Activated T-cell treated with anti-CD3 and anti-CD28 coated beads for 48 hours (primary cell): ENCODE data around the gene TAX1BP1.

Experiments used
- DNase-seq: peaks from one replicate; pipeline ENCODE4 v3.0.0-alpha.2; 2020; ENCODE audit warnings: low read depth

Gene TAX1BP1

DNA sequence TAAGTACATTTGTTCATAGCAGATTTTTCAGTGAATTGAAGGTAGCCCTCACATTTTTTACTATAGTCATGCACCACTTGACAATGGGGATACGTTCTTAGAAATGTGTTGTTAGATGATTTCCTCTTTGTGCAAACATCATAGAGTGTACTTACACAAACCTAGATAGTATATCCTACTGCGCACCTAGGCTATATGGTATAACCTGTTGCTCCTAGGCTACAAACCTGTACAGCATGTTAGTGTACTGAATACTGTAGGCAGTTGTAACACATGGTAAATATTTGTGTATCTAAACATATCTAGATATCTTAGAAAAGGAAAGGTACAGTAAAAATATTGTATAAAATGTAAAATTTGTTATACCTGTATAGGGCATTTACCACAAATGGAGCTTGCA, 41.2 kb downstream of the TAX1BP1 start:
- DNase-seq = no peak

DNA sequence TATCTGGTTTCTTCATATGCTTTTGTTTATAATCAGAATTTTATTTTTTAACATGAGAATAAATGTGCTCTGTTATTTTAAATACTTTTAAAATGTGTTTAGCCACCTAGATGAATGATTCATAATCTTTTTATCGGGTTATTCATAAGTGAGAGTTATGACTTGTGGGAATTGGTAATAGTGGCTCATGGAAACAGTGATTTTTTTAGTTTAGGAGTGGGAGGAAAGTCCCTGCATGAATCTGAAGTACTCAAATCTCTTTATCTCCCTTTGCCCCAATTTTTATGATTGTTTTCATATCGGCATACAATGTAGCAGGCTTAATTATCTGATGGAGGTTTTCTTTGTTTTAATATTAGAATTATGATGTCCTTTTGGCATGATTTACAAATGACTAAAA, 42.9 kb downstream of the TAX1BP1 start:
- no peak for DNase-seq

DNA sequence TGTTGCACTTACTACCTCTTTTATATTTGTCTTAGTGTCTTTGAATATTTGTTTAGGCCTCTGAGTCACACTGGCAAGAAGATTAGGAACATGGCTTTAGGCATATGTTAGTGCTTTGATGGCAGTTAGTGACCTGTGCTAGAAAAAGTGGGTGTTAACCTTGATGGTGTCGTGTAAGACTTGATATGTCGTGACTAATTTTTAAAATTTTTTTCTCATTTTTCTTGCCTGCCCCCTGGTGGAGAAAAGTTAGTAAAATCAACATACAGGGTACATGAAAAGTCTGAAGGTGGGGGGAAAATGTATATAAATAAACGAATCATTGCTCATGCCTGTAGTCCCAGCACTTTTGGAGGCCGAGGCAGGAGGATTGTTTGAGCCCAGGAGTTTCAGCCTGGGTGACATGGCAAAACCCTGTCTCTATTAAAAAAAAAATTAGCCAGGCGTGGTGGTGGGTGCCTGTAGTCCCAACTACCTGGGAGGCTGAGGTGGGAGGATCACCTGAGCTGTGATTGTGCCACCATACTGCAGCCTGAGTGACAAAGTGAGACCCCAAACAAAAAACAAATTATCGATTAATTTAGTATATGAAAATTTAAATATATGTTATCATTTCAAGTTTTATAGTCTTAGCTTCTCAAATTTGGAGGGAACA, 44.6 kb downstream of the TAX1BP1 start:
- DNase-seq = no peak

DNA sequence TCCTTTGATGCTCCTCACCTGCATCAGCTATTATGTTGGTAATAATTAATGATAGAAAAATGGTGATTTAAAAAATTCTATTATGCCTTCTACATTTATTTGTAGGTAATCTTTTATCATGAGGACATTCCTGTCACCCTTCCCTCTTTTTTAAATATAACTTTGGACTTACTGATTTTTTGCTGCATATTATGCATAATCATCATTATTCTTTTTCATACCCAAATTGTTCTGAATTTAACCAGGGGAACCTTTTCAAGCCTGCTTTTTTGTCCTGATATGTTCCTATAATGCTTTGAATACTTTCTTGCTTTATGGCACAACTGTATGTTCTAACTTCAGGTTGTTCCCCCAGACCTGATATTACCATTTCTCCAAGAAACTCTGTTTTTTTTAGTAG, 48.5 kb downstream of the TAX1BP1 start:
- no peak for DNase-seq

DNA sequence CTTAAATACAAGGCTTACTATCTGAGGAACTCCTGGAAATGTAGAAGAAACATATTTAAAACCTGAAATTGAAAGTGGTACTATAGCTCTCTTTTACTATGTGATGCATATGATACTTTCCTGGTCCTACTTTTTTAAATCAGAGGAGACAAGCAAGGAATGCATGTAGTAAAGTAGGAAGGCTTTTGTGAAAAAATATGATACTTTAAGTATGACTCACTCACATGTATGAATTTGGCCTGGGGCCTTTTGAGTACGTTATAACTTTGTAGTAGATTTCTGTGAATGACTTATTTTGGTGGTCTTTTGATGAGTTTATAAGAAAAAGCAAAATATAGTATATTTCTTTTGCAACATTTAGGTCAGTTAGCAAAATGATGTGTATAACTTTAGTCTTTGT, 53.8 kb downstream of the TAX1BP1 start:
- no peak for DNase-seq

DNA sequence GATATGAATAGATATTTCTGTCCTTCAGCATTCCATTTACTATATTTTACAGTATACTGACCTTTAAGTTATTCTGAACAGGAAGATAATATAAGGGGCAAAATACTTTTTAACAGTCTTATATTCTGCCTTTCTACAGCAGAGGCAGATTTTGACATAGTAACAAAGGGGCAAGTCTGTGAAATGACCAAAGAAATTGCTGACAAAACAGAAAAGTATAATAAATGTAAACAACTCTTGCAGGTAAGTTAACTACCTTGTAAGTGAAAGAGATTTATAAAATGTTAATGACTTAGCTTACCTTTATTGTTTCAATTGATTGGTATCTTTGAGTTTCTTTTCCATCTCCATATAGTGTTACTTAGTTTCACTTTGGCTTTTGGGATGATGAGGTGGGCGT, 56.0 kb downstream of the TAX1BP1 start:
- no peak for DNase-seq

DNA sequence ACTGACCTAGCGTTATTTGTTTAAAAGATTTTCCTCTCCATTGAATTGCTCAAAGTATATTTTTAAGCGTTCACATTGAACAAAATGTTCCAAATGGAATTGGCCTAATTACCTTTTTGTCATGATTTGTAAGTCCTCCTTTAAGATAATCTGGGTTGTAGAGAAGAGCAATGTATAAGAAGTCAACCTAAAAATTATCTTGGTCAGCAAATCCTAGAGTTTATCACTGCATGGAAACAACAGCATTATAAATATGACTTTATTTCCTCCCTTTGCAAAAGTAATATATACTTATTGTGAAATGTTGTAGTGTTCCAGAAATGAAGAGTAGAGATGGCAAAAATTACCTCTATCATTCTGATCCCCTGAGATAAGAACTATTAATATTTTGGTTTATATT, 59.2 kb downstream of the TAX1BP1 start:
- no peak for DNase-seq

DNA sequence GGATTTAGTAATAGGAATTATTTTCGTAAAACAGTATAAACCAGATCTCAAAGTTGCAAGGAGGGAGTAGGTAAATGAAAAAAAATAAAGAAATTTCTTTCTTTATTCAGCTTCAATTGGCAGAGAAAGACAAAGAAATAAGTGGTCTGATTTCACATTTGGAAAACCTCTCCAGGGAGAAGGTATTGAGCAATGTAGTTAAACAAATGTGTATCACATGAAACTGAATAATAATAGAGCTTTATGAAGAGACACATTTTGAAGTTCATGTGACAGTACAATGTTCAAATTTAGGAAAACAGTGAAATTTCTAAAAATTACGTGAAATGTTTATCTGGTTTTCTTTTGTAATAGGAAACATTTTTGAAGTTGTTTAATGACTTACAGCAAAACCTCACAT, 63.0 kb downstream of the TAX1BP1 start:
- DNase-seq = no peak

DNA sequence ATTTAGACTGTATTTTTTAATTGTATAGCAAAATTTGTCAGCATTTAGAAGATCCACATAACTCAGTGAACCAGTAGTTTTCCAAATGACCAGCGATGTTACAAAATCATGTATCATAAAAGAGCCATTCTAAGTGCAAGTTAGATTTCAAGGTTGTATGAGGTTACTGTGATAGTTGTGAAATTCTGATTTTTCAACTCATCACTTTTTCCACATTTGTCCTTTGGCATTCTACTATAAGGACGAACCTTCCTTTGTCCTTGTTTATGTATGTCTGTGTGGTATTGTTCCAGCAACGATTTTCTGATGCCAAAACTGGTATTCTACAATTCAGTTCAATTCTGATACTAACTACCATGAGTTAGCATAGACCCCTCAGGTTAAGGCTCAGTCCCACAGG, 64.2 kb downstream of the TAX1BP1 start:
- no peak for DNase-seq

DNA sequence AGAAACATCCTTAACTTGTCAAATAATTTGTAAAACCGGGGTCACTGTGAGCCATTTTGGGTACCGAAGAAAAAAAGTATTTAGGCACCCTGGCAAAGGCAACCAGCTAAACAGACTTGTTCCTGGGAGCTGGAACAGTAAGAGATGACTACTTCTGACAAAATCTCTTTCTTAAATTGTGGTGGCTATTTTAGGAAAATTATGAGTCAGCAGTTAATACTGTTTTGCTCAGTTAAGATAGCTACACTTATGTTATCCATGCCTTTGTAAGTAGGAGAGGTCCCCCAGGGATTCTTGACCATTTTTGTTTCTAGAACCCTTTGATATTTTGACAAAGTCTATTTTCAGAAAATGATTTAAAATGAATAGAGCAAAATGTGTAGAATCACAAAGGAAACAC, 68.7 kb downstream of the TAX1BP1 start:
- DNase-seq = no peak

DNA sequence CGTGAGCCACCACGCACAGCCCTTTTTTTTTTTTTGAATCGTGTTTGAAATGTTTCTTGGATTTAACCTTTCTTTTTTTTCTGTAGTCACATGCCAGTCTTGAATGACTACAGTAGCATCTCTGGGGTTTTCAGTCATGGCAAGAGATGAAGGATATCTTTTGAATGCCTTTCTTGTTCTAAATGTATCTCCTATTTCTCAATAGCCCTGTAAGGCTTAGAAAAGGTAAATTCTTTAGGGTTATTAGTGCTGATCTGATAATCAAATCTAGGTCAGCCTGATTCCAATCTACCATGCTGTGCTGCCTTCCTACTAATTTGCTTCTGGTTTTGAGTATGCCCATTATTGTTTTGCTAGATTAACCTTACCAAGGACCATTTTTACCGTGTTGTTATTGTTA, 70.2 kb downstream of the TAX1BP1 start:
- no peak for DNase-seq

DNA sequence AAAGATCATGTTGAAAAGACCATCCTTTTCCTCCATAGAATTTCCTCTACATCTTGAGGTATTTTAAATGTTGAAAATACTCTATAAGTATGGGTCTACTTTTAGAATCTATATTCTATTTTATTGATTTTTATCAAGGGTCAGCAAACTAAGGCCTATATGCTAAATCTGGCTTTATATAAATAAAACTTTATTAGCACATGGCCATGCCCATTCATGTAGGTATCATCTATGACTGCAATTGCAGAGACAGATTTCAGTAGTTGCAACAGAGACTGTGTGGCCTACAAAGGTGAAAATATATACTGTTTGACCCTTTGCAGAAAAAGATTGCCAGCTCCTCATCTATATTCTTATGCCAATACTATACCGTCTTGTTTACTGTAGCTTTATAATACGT, 72.7 kb downstream of the TAX1BP1 start:
- no peak for DNase-seq

DNA sequence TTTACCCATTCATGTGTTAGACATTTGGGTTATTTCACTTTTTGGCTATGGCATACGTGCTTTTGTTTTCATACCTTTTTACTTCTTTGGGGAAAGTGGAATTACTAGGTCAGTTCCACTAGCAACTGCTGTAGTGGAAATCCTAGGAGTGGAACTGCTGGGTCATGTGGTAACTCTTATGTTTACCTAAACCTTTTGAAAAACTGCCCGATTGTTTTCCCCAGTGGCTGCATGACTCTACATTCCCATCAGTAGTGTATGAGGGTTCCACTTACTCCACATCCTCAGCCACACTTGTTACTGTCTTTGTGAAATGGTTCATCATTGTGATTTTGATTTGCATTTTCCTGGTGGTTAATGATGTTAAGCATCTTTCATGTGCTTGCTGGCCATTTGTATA, 82.3 kb downstream of the TAX1BP1 start:
- no peak for DNase-seq

DNA sequence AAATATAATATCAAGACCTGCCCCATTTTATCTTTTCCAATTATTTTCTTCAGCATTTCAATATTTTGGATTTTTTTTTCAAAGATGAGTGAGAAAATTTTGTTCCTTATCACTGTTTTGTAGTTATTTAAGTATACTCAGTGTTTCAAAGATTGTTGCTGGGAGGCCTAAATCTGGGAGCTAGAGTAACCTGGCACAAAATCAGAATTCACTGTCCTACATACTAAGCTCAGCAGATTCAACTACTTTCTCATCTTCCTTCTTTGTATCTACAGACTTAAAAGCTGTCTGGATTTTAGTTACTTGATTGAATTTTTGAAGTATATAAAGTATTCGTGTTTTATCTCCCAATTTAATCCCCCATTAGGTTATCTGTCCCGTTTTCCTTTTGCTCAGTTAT, 85.9 kb downstream of the TAX1BP1 start:
- DNase-seq = no peak

DNA sequence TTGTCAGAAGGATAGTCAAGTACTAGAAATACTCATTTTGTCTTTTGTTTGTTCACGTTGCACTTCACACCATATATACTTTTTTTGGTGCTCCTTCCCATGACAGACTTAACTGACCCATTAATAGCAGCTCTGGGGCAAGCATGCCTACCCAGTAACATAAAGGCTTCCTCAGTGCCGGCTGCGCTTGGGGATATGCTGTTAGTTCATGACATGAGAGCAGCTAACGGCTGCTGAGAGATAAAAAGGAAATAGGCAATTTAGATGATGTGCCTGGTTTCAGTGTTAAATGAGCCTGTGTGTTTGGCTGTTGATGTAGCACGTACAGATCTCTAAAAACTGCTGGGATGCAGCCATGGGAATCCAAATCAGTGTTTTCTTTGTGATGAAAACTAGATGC, 86.4 kb downstream of the TAX1BP1 start:
- no peak for DNase-seq

DNA sequence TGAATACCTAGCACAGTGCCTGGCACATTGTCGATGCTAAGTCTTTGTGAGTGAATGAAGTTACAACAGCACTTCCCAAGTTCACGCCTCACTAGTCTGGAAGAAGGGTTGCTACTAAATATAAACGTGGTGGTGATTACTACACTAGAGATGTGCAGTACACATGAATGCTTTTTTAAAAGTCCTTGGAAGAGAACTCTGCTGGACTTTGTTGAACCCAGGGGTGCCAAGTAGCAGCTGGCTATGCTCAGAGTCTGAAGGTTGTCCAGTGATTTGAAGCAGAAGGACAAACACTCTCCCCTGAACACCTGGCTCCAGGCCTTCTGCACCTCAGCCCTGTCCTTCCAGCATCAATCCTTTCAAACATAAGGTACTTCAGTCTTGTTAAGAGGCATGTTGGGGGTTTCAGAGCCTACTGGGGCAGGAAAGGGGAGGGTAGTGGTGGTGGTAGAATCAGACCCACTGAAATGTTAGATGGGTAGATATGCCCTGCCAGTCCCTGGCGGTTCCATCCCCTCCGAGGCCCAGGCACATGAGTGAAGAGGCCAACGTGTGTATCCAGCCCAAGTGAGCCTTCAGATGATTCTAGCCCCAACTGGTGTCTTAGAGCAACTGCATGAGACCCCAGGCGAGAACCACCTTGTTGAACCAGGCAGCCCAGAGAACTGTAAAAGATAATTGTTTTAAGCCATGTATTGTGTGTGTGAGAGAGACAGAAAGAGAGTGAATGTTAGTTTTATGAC, 94.4 kb downstream of the TAX1BP1 start:
- no peak for DNase-seq

DNA sequence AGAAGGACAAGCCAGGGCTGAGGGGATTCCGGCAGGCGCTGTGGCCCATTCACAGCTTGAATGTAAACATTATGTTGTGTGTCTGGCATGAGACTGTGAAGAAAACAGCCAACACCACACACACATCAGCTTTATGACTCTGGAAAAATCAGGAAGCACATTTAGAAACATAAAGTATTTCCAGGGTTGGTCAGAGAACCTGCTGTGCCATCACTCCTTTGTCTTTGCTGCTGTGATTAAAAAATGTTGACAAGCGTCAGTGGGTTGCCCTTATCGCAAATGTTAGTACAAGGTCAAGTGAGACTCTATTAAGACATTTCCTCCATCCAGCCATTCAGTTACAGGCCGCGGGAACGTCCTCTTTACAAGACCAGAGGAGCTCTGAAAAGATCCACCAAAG, 95.4 kb downstream of the TAX1BP1 start:
- no peak for DNase-seq

DNA sequence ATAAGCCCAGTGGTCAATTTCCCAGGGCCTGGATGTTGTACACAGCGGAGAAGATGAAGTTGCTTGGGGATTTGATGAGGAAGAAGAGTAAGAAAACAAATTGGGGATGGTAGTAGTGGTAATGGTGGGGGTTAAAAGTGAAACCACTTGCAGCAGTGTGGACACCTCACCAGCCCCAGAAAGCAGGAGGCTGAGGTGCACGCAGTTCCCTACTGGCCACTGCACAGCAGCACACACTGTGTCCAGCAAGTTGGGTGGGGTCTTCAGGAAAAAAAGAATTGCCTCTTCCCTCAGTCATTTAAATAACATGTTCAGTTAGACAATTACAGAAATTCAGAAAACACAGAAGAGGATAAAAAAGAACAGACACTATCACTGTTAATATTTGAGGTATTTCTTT, 96.6 kb downstream of the TAX1BP1 start:
- DNase-seq = no peak

DNA sequence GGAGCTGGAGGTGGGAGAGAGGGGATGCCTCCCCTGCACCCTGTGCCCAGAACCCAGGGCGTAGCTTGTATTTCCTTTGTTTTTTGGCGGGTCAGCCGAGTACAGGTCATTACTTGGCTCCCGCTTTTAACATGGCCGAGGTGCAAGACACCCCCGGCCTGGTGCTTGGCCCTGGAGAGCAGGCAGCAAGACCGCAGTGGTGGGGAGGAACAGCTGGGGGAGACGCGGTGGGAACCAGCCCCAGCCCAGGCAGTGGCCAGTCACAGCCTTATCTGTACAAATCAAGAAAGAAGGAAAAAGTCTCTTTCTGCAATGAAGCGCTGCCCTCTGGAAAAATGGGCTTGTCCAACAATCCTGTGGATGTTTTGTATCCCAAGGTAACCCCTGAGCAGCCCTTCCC, 99.1 kb downstream of the TAX1BP1 start:
- DNase-seq = no peak

DNA sequence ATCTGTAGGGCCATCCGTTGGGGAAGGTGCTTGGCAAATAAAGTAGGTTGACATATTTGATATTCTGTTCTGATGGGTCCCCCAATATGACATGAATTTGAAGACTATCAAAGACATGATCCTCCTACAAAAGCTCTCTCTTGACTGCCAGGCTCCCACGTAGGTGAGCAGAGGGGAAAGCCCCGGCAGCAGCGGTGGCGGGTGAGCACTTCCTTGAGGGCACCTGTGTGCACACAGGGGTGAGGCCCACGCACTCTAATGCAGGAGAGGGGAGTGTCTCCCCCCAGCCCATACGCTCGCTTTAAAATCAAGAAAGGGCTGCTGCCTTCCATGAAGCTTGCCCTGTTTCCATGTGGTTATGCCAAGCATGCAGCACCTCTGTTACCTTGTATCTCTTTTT, 100.4 kb downstream of the TAX1BP1 start:
- peak; percentile 6 for DNase-seq

DNA sequence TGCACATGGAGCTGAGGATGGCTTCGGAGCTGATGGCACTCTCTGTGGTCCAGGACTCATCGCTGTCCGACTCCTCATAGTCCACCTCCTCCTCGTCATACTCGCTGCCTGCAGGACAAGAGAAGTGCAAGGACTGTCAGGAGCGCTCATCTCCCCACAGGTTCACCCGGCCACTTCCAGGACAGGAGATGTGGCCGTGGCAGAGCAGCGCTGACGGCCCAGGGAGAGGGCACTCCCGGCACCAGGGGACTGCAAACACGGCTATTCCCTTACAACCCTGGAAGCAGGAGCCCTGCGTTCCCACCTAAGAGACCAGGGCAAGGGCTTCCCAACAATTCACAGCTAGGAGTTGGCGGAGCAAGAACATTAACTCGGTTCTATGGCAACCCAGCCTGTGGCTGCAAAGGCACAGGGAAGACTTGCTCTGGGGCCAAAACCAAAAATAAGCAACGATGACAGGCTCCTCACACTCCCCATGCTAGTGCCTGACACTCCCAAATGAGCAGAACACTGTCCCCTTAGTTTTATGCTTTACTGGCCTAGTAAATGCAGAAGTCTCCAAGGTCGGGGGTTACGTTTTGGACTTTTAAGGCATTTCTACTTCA, 100.9 kb downstream of the TAX1BP1 start:
- no peak for DNase-seq

DNA sequence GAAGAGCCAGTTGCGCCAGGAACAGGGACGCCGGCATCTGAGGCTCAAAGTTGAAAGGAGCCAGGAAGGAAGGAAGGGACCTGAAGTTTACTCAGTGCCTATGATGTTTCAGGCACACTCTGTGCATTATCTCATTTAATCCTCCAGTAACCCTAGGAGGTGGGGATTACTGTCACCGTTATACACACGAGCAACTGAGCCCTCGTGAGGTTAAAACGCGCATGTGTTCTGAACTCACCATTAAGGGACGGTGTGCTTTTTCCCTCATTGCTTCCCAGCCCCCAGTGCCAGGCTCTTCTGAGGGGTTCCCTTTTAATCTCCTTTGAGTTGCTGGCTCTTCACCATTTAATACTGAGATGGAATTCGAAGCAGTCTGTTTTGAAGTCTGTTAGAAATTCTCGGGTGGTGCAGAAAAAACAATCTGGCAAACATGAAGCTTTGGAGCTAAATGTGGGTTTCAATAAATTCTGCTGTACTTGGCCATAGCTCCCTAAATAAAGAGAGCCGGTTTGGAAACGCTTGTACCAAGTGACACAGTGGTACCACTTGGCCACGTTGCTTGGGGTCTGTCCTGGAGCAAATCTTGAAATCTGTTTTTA, 102.2 kb downstream of the TAX1BP1 start:
- DNase-seq = no peak

DNA sequence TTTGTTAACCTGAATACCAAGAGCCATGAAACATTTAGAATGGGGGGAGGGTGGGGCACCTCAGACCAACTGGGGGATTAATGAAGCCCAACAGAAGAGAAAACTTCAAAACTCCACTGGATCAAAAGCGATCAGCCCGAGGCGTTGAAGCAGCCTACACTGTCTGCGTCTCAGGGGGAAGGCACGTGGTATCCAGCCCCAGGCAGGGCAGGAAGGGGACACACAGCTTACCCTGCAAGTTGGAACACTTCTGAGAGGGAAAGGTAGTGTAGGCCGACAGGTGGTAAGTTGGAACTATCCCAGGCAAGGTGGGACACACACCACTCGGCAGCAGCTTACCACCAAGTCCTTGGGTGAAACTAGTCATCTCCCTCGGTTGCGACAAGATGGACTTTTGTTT, 102.9 kb downstream of the TAX1BP1 start:
- DNase-seq = no peak
